Panc1 (cell line): ENCODE data around the gene HOXB7. TPM values are rescaled to one million over a fixed set of nuclear protein-coding genes. Genes with fewer than 3 reads are reported as not detected.
A peak's percentile ranks its signal among the peaks of the same experiment; 100 is the strongest.

Experiments
- ATAC-seq: fragments of 200-7000 bp; cut with Tn5 transposase; 2 replicates; pipeline ENCODE4 v1.9.1; 2020; ENCODE audit warnings: mild to moderate bottlenecking, moderate library complexity
- BruUV-seq: library from RNA; stranded (reverse); fragments of 400-500 nt; replicated peaks from 2 replicates; lab custom pipeline; 2021; lab: Mats Ljungman, UMichigan
- CTCF ChIA-PET: fragments of 300-600 bp; sonication (Branson Sonifier 250); formaldehyde crosslinking; loops from one replicate; lab custom pipeline; 2022; ENCODE audit warnings: antibody characterized with exemption; lab: Charles Lee
- POLR2A ChIA-PET: fragments of 300-600 bp; sonication (Branson Sonifier 250); formaldehyde crosslinking; loops from one replicate; lab custom pipeline; 2022; ENCODE audit warnings: antibody characterized with exemption; lab: Charles Lee
- DNase-seq: peaks from one replicate; pipeline ENCODE4 v3.0.0-alpha.2; 2010; ENCODE audit warnings: low read depth, low spot score
- H3K27ac ChIP-seq: 2 replicates; pipeline ENCODE4 v1.5.1; 2011; ENCODE audit warnings: mild to moderate bottlenecking, low read length, inconsistent platforms
- H3K27me3 ChIP-seq: fragments of 200-500 bp; sonication (Bioruptor generic); 2 replicates; pipeline ENCODE4 v1.6.0; 2014; ENCODE audit warnings: low read length, inconsistent platforms; ENCODE audit not compliant: control insufficient read depth, insufficient read depth
- H3K36me3 ChIP-seq: fragments of 200-500 bp; sonication (Bioruptor generic); 2 replicates; pipeline ENCODE4 v1.5.1; 2014; ENCODE audit warnings: inconsistent platforms, mild to moderate bottlenecking, low read length, moderate library complexity; ENCODE audit not compliant: control insufficient read depth, insufficient read depth
- H3K4me1 ChIP-seq: 2 replicates; pipeline ENCODE4 v1.5.1; 2011; ENCODE audit warnings: inconsistent platforms, mild to moderate bottlenecking, low read length, moderate library complexity; ENCODE audit not compliant: control insufficient read depth, insufficient read depth
- H3K4me3 ChIP-seq, 2 experiments: 2 replicates each; pipeline ENCODE4 v1.5.1; 2011 to 2012; ENCODE audit warnings: low read depth in 2 of 2, low read length in 2 of 2, mild to moderate bottlenecking in 2 of 2, inconsistent platforms in 1 of 2, moderate library complexity in 1 of 2
- H3K9me3 ChIP-seq: fragments of 200-500 bp; sonication (Bioruptor generic); 2 replicates; pipeline ENCODE4 v1.5.1; 2014; ENCODE audit warnings: low read depth, mild to moderate bottlenecking, inconsistent platforms, low read length, moderate library complexity; ENCODE audit not compliant: control insufficient read depth, insufficient read depth
- POLR2AphosphoS5 ChIP-seq: IDR thresholded peaks from 2 replicates; pipeline ENCODE4 v1.6.1; 2012; ENCODE audit warnings: mild to moderate bottlenecking, low read depth, low read length, moderate library complexity
- SIN3A ChIP-seq: IDR thresholded peaks from 2 replicates; pipeline ENCODE4 v1.6.1; 2012; ENCODE audit warnings: low read depth, mild to moderate bottlenecking, low read length, moderate library complexity, borderline replicate concordance; ENCODE audit not compliant: insufficient read depth
- TCF7L2 ChIP-seq: IDR thresholded peaks from 2 replicates; pipeline ENCODE4 v1.6.1; 2011; ENCODE audit warnings: mild to moderate bottlenecking, low read depth, low read length, inconsistent platforms
- in situ Hi-C: cut with HindIII; loops from 2 replicates; pipeline ENCODE4 v1.10.0; 2016; ENCODE audit warnings: low sequenced_read_pairs, low pct_unique_long_range_greater_than_20kb
- intact Hi-C: fragments of 100-400 bp; cut with micrococcal nuclease; formaldehyde crosslinking; loops from one replicate; pipeline ENCODE4 v1.10.0; 2022; ENCODE audit not compliant: unreplicated experiment
- total RNA-seq: library from RNA; stranded (reverse); gene quantifications from one replicate; pipeline ENCODE4 v1.2.1, GENCODE V29; 2021; ENCODE audit not compliant: unreplicated experiment
- TF ChIP-seq, protein P1 (sequence below): fragments of 450-650 bp; IDR thresholded peaks from 2 replicates; pipeline ENCODE4 v1.5.1; 2017; ENCODE audit warnings: mild to moderate bottlenecking
- TF ChIP-seq, protein P2 (sequence below), 2 experiments: IDR thresholded peaks; 2 replicates each; pipeline ENCODE4 v1.6.1; 2011 to 2012; ENCODE audit warnings: low read depth in 2 of 2, control low read depth in 1 of 2, low read length in 1 of 2, mild to moderate bottlenecking in 1 of 2, moderate library complexity in 1 of 2; ENCODE audit not compliant: insufficient read depth in 1 of 2

Gene HOXB7
- total RNA-seq, 1 experiment from 2014 or later, result 44.0 TPM

GRCh38 chr17:48596000-48596734 lies 14.7 kb downstream of the HOXB7 start:
- intact Hi-C loops (no loop called here), in situ Hi-C loops (no loop called here)
- peak overlapping the region; percentile 70 to 99 for H3K4me3 ChIP-seq
- peaks cover 62% of the 10 kb centered on the region for H3K4me1 ChIP-seq
- ChIA-PET POLR2A (interaction anchor here (0.8 kb wide), 2 partner anchors 8 to 18 kb away, joined by 10 to 13 read pairs; partner anchors contain the start of gene HOXB6), CTCF (no interaction called here)
- DNase-seq (no peak), ATAC-seq (peak; percentile 2)
- no TSS peak for BruUV-seq
- H3K36me3 ChIP-seq, result no peaks in the 10 kb centered on the region; the same call in 1 of the 2 replicates
- H3K27ac ChIP-seq, result peak overlapping the region; percentile 99
- no peaks in the 10 kb centered on the region for H3K27me3 ChIP-seq
- TF ChIP-seq, protein P1, sequence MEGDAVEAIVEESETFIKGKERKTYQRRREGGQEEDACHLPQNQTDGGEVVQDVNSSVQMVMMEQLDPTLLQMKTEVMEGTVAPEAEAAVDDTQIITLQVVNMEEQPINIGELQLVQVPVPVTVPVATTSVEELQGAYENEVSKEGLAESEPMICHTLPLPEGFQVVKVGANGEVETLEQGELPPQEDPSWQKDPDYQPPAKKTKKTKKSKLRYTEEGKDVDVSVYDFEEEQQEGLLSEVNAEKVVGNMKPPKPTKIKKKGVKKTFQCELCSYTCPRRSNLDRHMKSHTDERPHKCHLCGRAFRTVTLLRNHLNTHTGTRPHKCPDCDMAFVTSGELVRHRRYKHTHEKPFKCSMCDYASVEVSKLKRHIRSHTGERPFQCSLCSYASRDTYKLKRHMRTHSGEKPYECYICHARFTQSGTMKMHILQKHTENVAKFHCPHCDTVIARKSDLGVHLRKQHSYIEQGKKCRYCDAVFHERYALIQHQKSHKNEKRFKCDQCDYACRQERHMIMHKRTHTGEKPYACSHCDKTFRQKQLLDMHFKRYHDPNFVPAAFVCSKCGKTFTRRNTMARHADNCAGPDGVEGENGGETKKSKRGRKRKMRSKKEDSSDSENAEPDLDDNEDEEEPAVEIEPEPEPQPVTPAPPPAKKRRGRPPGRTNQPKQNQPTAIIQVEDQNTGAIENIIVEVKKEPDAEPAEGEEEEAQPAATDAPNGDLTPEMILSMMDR, result no peak
- TF ChIP-seq TCF7L2, result peak; percentile 51; the same call in 1 of the 2 replicates
- TF ChIP-seq, protein P2, sequence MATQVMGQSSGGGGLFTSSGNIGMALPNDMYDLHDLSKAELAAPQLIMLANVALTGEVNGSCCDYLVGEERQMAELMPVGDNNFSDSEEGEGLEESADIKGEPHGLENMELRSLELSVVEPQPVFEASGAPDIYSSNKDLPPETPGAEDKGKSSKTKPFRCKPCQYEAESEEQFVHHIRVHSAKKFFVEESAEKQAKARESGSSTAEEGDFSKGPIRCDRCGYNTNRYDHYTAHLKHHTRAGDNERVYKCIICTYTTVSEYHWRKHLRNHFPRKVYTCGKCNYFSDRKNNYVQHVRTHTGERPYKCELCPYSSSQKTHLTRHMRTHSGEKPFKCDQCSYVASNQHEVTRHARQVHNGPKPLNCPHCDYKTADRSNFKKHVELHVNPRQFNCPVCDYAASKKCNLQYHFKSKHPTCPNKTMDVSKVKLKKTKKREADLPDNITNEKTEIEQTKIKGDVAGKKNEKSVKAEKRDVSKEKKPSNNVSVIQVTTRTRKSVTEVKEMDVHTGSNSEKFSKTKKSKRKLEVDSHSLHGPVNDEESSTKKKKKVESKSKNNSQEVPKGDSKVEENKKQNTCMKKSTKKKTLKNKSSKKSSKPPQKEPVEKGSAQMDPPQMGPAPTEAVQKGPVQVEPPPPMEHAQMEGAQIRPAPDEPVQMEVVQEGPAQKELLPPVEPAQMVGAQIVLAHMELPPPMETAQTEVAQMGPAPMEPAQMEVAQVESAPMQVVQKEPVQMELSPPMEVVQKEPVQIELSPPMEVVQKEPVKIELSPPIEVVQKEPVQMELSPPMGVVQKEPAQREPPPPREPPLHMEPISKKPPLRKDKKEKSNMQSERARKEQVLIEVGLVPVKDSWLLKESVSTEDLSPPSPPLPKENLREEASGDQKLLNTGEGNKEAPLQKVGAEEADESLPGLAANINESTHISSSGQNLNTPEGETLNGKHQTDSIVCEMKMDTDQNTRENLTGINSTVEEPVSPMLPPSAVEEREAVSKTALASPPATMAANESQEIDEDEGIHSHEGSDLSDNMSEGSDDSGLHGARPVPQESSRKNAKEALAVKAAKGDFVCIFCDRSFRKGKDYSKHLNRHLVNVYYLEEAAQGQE (IDR thresholded peaks at IDR 0.05; ENCODE audit: insufficient read depth in 1 of 2, low read depth in 2 of 2, low read length in 1 of 2), result no peak
- peak; percentile 74; the same call in 1 of the 2 replicates for TF ChIP-seq SIN3A
- peak; percentile 56; the same call in 1 of the 2 replicates for TF ChIP-seq POLR2AphosphoS5
- no peaks in the 10 kb centered on the region for H3K9me3 ChIP-seq

GRCh38 chr17:48595278-48595999 lies 15.4 kb downstream of the HOXB7 start:
- no TSS peak for BruUV-seq
- TF ChIP-seq POLR2AphosphoS5, result no peak; the same call in 1 of the 2 replicates
- TF ChIP-seq, protein P1, result no peak
- TF ChIP-seq SIN3A, result no peak
- TF ChIP-seq, protein P2 (IDR thresholded peaks at IDR 0.05; ENCODE audit: insufficient read depth in 1 of 2, low read depth in 2 of 2, low read length in 1 of 2), result no peak
- TF ChIP-seq TCF7L2, result no peak
- in situ Hi-C loops (no loop called here), intact Hi-C loops (no loop called here)
- Histone ChIP-seq H3K4me3 (peak overlapping the region; percentile 70 to 99), H3K4me1 (peaks cover 66% of the 10 kb centered on the region), H3K36me3 (no peaks in the 10 kb centered on the region; the same call in 1 of the 2 replicates), H3K27me3 (no peaks in the 10 kb centered on the region), H3K9me3 (no peaks in the 10 kb centered on the region), H3K27ac (peak overlapping the region; percentile 99)
- ChIA-PET POLR2A (interaction anchor here (0.6 to 1.0 kb wide), 3 partner anchors 12 to 40 kb away, joined by 3 to 10 read pairs (median 4); no protein-coding TSS in a partner anchor), CTCF (interaction anchor here (1.4 kb wide), 1 partner anchor 14 kb away, joined by 4 read pairs; no protein-coding TSS in a partner anchor)
- DNase-seq (no peak), ATAC-seq (no peak)
